NCI-H82 (cell line): ENCODE results near the gene IFNL1.
"Not testable (repeated sequence)": the region's sequence is repeated elsewhere in the genome, so short reads cannot be mapped to it uniquely, and the experiment has no call there.

Experiments
- DNase-seq: peaks from one replicate; lab custom pipeline; 2025; lab: John Stamatoyannopoulos, UW

The IFNL1 gene

GRCh38 chr19:39308531-39309304 lies 12.5 kb downstream of the IFNL1 start:
- peak; percentile 62 for DNase-seq

GRCh38 chr19:39309305-39309670 lies 13.1 kb downstream of the IFNL1 start:
- not testable (repeated sequence) for DNase-seq

- peak; percentile 63 for DNase-seq
These were observed 14.5 kb downstream of the IFNL1 start for GRCh38 chr19:39310558-39311311.

DNA sequence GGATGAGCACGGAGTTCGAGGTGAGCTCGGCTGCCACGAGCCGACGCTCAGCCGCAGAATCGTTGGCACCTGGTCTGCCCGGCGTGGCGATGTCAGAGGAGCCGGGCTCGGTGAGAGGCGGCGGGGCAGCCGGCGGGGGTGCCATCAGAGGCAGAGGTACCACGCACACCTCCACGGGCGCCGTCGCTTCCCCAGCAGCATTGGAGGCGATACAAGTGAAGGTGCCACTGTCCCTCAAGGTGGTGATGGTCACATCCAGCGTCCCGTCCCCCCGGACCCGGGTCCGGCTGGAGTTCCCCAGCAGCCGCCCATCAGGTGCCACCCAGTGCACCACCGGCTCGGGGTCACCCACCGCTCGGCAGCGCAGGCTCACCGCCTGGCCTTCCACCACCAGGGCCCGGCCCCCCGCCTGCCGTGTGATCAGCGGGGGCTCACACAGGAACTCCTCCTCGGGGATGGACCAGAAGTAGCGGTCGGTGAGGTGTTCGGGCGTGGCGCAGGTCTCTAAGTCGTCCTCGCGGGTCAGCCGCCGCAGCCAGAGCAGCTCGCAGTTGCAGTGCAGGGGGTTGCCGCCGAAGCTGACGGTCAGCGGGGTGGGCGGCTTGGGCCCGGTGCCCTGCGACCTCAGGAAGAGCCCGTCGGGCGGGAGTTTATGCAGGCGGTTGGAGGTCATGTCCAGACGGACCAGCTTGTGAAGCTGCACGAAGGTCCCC lies 18.0 kb downstream of the IFNL1 start:
- DNase-seq = no peak

DNA sequence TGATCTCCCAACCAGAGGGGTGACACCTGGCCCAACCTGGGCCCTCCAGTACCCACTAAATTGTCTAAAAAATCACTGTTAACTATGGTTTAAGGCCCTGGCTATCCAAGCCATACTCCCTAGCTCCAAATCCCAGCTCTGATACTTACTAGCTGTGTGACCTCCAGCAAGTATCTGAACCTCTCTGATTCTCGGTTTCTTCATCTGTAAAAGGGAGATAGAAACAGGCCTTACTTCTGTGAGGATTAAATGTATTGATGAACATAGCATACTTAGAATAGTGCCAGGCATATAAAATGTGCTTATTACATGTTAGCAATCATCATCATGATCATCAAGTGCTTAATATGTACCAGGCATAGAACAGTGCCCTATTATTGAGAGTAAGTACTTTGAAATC lies 19.7 kb downstream of the IFNL1 start:
- no peak for DNase-seq

- DNase-seq = no peak
These were observed 20.6 kb downstream of the IFNL1 start for GRCh38 chr19:39316627-39317321.

- DNase-seq = no peak
These were observed 21.3 kb downstream of the IFNL1 start for GRCh38 chr19:39317476-39317875.

- no peak for DNase-seq
These were observed 21.9 kb downstream of the IFNL1 start for GRCh38 chr19:39318071-39318470.

DNA sequence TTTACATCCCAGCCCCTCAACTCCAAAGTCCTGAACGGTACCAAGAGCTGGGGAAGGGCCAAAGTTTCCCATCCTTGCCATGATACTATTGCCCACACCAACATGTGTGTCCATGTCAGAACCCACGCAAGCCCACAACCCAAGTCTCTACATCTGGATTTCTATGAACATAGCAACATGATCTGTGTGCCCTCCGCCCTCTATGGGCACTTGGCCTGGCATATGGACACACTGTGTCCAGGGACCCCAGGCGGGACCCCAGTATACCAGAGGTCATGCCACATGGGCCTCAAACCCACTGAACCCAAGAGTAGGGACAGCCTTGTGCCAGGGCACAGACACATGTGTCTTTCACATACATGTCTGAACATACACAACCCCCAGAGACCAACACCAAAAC lies 22.5 kb downstream of the IFNL1 start:
- DNase-seq = no peak

- no peak for DNase-seq
These were observed 23.1 kb downstream of the IFNL1 start for GRCh38 chr19:39319098-39319891.

- DNase-seq = peak; percentile 94
These were observed 23.7 kb downstream of the IFNL1 start for GRCh38 chr19:39319892-39320248.

DNA sequence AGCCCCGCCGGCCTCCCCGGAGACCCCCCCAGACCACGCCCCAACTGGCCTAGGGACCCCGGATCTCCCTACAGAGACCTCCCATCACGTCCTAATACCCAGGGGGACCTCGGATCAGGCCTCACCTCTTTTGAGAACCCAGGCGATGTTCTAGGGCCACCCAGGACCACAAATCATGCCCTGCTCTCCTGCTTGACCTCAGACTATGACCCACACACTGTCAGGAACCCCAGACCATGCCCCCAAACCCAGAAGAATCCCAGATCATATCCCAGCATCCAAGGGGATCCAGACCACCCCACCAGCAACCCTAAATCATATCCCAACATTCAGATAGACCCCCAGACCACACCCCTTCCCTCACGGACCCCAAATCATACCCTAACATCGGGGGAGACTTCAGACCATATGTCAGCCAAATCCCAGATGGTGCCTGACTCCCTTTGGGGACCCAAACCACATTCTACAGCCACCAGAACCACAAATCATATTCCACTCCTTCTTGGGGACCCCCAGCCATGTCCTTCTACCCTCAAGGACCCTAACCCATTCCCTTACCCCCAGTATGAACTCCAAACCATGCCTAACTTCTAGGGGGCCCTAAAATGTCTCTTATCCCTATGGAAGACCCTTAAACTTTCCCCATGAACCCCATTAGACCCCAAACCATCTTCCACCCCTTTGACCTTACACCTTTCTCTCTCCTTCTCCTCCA lies 25.1 kb downstream of the IFNL1 start:
- no peak for DNase-seq

DNA sequence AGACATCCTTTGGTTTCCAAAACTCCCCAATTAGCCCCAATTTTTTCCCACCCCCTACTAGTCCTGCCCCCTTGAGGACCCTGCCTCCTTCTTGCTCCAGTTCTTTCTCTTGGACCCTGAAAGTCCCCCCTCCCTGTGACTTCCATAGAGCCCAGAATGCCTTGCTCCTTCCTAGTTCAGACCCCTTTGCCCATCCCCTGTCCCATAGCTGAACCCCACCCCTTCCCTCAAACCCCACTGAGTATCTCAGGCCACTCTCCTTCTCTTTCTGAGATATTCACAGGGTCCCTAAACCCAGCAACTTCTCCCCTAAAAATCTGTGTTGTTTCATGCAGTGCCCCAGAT lies 25.6 kb downstream of the IFNL1 start:
- no peak for DNase-seq

GRCh38 chr19:39324242-39324842 lies 28.1 kb downstream of the IFNL1 start:
- no peak for DNase-seq

- peak; percentile 56 for DNase-seq
These were observed 29.8 kb downstream of the IFNL1 start for GRCh38 chr19:39325778-39326665.

DNA sequence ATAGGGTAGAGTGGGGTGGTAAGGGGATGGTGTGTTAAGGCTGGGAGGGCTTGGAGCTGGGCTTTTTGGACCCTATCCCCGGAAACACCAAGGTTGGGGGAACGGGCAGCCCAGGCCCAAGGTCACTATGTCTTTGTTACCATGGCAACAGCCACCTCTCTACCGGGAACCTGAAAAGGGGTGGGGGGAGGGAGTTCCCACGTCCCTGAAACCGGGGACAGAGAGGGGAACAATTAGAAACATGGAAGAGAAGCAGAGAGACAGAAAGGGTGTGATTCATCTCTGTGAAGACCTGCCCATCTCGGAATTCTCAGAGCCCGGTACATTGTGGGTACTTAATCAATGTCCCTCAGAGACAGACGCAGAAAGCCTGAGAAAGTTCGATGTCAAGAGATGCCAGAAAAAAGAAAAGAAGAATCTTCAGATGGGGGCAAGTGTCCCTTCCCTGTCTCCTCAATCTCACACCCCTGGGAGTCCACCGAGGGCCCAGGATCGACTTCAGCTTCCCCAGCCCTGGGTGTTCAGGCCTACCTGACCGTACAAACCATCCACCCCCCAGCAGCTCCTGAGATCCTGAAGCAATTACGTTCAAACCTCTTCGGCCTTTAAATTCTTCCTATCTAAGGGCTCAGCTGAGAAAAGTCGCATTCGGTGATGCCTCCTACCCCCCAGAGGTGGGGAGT lies 31.3 kb downstream of the IFNL1 start:
- DNase-seq = no peak

GRCh38 chr19:39328046-39328705 lies 32.0 kb downstream of the IFNL1 start:
- DNase-seq = peak; percentile 90

DNA sequence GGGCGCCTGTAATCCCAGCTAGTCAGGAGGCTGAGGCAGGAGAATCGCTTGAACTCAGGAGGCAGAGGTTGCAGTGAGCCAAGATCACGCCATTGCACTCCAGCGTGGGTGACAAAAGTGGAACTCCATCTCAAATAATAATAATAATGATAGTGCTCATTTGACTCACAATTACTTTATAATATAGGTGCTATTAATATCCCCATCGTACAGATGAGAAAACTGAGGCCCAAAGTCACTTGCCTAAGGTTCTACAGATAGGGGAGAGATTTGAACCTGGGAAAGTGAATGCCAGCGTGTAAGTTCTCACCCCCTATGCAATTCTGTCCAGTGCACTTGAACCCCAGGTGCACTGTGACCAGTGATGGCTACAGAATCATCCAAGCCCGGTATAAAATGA lies 33.7 kb downstream of the IFNL1 start:
- DNase-seq = no peak
